ENCODE data around the gene MAT2B.

GRCh38 chr5:163508753-163509152, 3.3 kb downstream of the MAT2B start:
- TF ChIP-seq, protein P1, sequence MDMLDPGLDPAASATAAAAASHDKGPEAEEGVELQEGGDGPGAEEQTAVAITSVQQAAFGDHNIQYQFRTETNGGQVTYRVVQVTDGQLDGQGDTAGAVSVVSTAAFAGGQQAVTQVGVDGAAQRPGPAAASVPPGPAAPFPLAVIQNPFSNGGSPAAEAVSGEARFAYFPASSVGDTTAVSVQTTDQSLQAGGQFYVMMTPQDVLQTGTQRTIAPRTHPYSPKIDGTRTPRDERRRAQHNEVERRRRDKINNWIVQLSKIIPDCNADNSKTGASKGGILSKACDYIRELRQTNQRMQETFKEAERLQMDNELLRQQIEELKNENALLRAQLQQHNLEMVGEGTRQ (CRISPR knock-in tag; IDR thresholded peaks at IDR 0.05), result no peak
- TF ChIP-seq CREB1 (CRISPR knock-in tag; IDR thresholded peaks at IDR 0.05), result no peak
- TF ChIP-seq CTCF (IDR thresholded peaks at IDR 0.05), result no peak
- no peak for TF ChIP-seq RELA (CRISPR knock-in tag; IDR thresholded peaks at IDR 0.05; ENCODE audit: borderline replicate concordance)
- no peak for TF ChIP-seq ZBTB43 (CRISPR knock-in tag; IDR thresholded peaks at IDR 0.05)
- no peak for TF ChIP-seq GABPB1 (CRISPR knock-in tag; IDR thresholded peaks at IDR 0.05)
- TF ChIP-seq, protein P2, sequence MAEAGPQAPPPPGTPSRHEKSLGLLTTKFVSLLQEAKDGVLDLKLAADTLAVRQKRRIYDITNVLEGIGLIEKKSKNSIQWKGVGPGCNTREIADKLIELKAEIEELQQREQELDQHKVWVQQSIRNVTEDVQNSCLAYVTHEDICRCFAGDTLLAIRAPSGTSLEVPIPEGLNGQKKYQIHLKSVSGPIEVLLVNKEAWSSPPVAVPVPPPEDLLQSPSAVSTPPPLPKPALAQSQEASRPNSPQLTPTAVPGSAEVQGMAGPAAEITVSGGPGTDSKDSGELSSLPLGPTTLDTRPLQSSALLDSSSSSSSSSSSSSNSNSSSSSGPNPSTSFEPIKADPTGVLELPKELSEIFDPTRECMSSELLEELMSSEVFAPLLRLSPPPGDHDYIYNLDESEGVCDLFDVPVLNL (CRISPR knock-in tag; IDR thresholded peaks at IDR 0.05; ENCODE audit: borderline replicate concordance, low read depth), result no peak
- TF ChIP-seq ZNF232 (CRISPR knock-in tag; IDR thresholded peaks at IDR 0.05), result no peak
- no peak for TF ChIP-seq ATF3 (CRISPR knock-in tag; conservative IDR thresholded peaks at IDR 0.05)
- no peak for TF ChIP-seq TEAD4 (CRISPR knock-in tag; IDR thresholded peaks at IDR 0.05)
- no peak for TF ChIP-seq PRDM15 (CRISPR knock-in tag; IDR thresholded peaks at IDR 0.05)
- TF ChIP-seq ZNF396 (CRISPR knock-in tag; IDR thresholded peaks at IDR 0.05; ENCODE audit: borderline replicate concordance), result no peak
- no peak for TF ChIP-seq SMAD4 (CRISPR knock-in tag; IDR thresholded peaks at IDR 0.05)
- TF ChIP-seq ZNF281 (CRISPR knock-in tag; IDR thresholded peaks at IDR 0.05), result no peak
